ENCODE data around the gene TCP10L.

- no peak for TF ChIP-seq POLR2A (IDR thresholded peaks at IDR 0.05)
- TF ChIP-seq CTCF (IDR thresholded peaks at IDR 0.05): no peak
- TF ChIP-seq POLR2AphosphoS5 (IDR thresholded peaks at IDR 0.05; ENCODE audit: insufficient read depth in 1 of 2, low read depth in 1 of 2): no peak
Observed at GRCh38 chr21:32547018-32547417, 38.3 kb downstream of the TCP10L start.
